H1 (cell line): ENCODE results near the gene ANKLE1. TPM values are rescaled to one million over a fixed set of nuclear protein-coding genes. Genes with fewer than 3 reads are reported as not detected.

Experiments
- BACH1 ChIP-seq: IDR thresholded peaks from 2 replicates; pipeline ENCODE4 v1.6.1; 2012; ENCODE audit warnings: low read length, improper control_type of control experiment
- CHD1 ChIP-seq: IDR thresholded peaks from 2 replicates; pipeline ENCODE4 v1.6.1; 2012; ENCODE audit warnings: low read depth, low read length, improper control_type of control experiment
- JUN ChIP-seq: IDR thresholded peaks from 2 replicates; pipeline ENCODE4 v1.6.1; 2011; ENCODE audit warnings: low read depth, mild to moderate bottlenecking, improper control_type of control experiment, low read length
- NANOG ChIP-seq: IDR thresholded peaks from 2 replicates; pipeline ENCODE4 v1.6.1; 2011; ENCODE audit warnings: low read length, low read depth, mild to moderate bottlenecking, inconsistent platforms; ENCODE audit not compliant: insufficient read depth, poor library complexity, severe bottlenecking
- SP4 ChIP-seq: IDR thresholded peaks from 2 replicates; pipeline ENCODE4 v1.6.1; 2012; ENCODE audit warnings: low read length, inconsistent platforms
- YY1 ChIP-seq: IDR thresholded peaks from 2 replicates; pipeline ENCODE4 v1.6.1; 2011; ENCODE audit warnings: low read depth, mild to moderate bottlenecking, low read length
- ZNF274 ChIP-seq: IDR thresholded peaks from 2 replicates; pipeline ENCODE4 v1.7.0; 2012; ENCODE audit warnings: low read length, borderline replicate concordance; ENCODE audit errors: extremely low read depth
- polyA plus RNA-seq, 7 experiments: library from polyadenylated mRNA; depleted of rRNA in 3 of 7; stranded (reverse) in 5 of 7; unstranded in 2 of 7; fragments of >200 nt in 5 of 7; fragments of 200-250 nt in 2 of 7; gene quantifications; 1 replicate in 5 of 7; 2 replicates in 1 of 7; 4 replicates in 1 of 7; pipeline versions ENCODE4 v1.2.1 to v1.2.3, GENCODE V29; 2011 to 2013; ENCODE audit warnings: missing spikeins in 2 of 7, mixed read lengths in 2 of 7
- total RNA-seq: library from RNA; stranded (reverse); fragmentation: NEBNext Ultra II Directional; extraction: Animal tissue kit (Norgen Biotek cat#: 25700); gene quantifications from 2 replicates; pipeline ENCODE4 v1.2.1, GENCODE V29; 2021

ANKLE1 gene
- total and polyA plus RNA-seq, 2 of the 8 experiments (the other 6 are each of a cell fraction or from before 2014, with no cell fraction given) = 6.1 to 9.6 TPM

GRCh38 chr19:17318966-17319365 is 37.3 kb downstream of the ANKLE1 start (continued):
- no peak for TF ChIP-seq ZNF274
- TF ChIP-seq JUN = no peak
- no peak for TF ChIP-seq YY1
- TF ChIP-seq CHD1 = no peak
- no peak for TF ChIP-seq SP4
- no peak for TF ChIP-seq BACH1
- TF ChIP-seq NANOG = no peak
